Measurements from ENCODE around the gene PAQR8. TPM values are rescaled to one million over a fixed set of nuclear protein-coding genes. Genes with fewer than 3 reads are reported as not detected.

PAQR8 gene
- total RNA-seq, 4 donors from 2014 or later = 27.1 to 250 (median 159) TPM

DNA sequence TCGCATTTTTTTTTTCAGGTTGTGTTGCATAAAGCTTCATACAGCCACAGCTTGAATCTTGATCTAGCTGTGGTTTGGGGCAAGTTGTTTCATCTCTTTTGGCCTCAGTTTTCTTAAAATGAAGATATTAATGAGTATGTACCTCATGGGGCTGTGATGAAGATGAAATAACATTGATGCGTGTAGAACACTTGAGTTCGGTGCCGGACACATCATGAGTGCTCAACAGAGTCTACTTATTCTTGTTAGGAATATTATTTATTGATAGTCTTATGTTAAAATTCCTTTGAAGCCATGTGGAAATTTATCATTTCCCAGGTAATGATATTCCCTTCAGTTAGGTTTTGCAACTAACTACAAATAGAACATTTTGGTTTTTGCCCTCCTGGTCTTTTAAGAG, 3.4 kb downstream of the PAQR8 start:
- no peak for DNase-seq
- Histone ChIP-seq H3K27me3 (no peaks in the 10 kb centered on the region), H3K36me3 (peaks cover 0 to 4% (median 0%) of the 10 kb centered on the region in 4 donors), H3K4me1 (peaks cover 0 to 53% (median 18%) of the 10 kb centered on the region in 4 donors), H3K27ac (no peak overlapping the region), H3K4me3 (no peak overlapping the region), H3K9me3 (no peaks in the 10 kb centered on the region)
- WGBS, 2 donors (ENCODE audit: low coverage in 1 of 2) = 84 to 97% methylated on average over 4 of the region's 4 CpGs
- in situ Hi-C loops (cut with MboI; ENCODE audit: low pct_ligation_motif_present in 1 of 4, low pct_unique_long_range_greater_than_20kb in 1 of 4, low sequenced_read_pairs in 3 of 4) (no loop called here), intact Hi-C loops (cut with DNase I; ENCODE audit: low total_unique reads) (loop anchor here (10.0 kb wide), 1 partner anchor 1459 kb away; no protein-coding TSS in a partner anchor)
- TF ChIP-seq POLR2AphosphoS5 (IDR thresholded peaks at IDR 0.05) (no peak), POLR2A (IDR thresholded peaks at IDR 0.05) (no peak), EP300 (IDR thresholded peaks at IDR 0.05; ENCODE audit: low read depth) (no peak)
- TF ChIP-seq, protein P1, sequence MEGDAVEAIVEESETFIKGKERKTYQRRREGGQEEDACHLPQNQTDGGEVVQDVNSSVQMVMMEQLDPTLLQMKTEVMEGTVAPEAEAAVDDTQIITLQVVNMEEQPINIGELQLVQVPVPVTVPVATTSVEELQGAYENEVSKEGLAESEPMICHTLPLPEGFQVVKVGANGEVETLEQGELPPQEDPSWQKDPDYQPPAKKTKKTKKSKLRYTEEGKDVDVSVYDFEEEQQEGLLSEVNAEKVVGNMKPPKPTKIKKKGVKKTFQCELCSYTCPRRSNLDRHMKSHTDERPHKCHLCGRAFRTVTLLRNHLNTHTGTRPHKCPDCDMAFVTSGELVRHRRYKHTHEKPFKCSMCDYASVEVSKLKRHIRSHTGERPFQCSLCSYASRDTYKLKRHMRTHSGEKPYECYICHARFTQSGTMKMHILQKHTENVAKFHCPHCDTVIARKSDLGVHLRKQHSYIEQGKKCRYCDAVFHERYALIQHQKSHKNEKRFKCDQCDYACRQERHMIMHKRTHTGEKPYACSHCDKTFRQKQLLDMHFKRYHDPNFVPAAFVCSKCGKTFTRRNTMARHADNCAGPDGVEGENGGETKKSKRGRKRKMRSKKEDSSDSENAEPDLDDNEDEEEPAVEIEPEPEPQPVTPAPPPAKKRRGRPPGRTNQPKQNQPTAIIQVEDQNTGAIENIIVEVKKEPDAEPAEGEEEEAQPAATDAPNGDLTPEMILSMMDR (IDR thresholded peaks at IDR 0.05) = no peak

DNA sequence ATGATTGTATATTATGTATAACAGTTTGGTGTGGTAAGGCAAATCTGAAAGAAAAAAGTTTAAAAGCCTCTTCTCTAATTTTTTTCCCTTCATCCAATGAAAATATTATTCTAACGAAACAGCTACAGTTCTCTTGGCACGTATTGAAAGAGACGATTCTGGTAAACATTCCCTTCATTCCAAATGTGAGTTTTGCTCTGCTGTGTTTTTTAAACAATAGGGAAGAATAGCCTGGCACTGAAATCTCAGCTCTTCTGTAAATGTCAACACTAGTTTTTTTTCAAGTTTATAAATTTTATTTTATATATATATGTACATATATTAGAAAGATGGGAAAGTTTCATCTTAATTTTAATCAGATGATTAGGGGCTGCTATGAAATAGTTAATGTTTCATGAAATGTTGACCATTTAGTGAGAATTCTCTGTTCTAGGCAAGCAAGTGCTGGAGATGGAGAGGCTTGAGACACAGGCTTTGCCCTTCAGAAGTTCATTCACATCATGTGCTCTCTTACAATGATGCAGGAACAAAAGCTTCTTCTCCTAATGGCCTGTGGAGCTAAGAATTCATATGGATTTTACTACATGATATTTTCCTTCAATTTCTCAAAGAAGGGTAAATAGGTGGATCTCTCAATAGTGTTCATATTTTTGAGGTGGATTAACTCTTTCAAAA, 4.1 kb downstream of the PAQR8 start:
- H3K9me3 ChIP-seq = no peaks in the 10 kb centered on the region
- no peaks in the 10 kb centered on the region for H3K27me3 ChIP-seq
- no peak for DNase-seq
- H3K36me3 ChIP-seq = peaks cover 0 to 4% (median 0%) of the 10 kb centered on the region in 4 donors
- intact Hi-C loops (cut with DNase I; ENCODE audit: low total_unique reads) = loop anchor here (10.0 kb wide), 1 partner anchor 1459 kb away; no protein-coding TSS in a partner anchor
- no peak overlapping the region for H3K4me3 ChIP-seq
- TF ChIP-seq EP300 (IDR thresholded peaks at IDR 0.05; ENCODE audit: low read depth) (no peak), POLR2A (IDR thresholded peaks at IDR 0.05) (no peak), POLR2AphosphoS5 (IDR thresholded peaks at IDR 0.05) (no peak)
- TF ChIP-seq, protein P1 (IDR thresholded peaks at IDR 0.05) = no peak
- no peak overlapping the region for H3K27ac ChIP-seq
- in situ Hi-C loops (cut with MboI; ENCODE audit: low pct_ligation_motif_present in 1 of 4, low pct_unique_long_range_greater_than_20kb in 1 of 4, low sequenced_read_pairs in 3 of 4) = no loop called here
- WGBS, 2 donors (ENCODE audit: low coverage in 1 of 2) = 65 to 97% methylated on average over 3 of the region's 3 CpGs
- peaks cover 0 to 50% (median 12%) of the 10 kb centered on the region in 4 donors for H3K4me1 ChIP-seq

DNA sequence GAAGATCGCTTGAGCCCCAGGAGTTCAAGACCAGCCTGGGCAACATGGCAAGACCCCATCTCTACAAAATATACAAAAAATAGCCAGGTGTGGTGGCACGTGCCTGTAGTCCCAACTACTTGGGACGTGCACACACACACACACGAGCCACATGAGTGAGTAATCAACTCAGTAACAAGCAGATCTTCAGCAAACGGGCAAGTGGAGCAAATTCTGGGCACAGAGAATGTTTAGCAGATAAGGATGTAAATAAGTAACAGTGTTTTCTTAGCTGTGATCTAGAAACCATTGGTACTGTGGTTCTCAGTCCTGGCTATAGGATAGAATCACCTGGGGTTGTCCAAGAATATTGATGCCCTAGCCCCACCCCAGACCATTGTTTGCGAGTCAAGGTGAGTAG, 6.1 kb downstream of the PAQR8 start:
- peaks cover 0 to 4% (median 0%) of the 10 kb centered on the region in 4 donors for H3K36me3 ChIP-seq
- TF ChIP-seq, protein P1 (IDR thresholded peaks at IDR 0.05) = no peak
- TF ChIP-seq EP300 (IDR thresholded peaks at IDR 0.05; ENCODE audit: low read depth) (no peak), POLR2AphosphoS5 (IDR thresholded peaks at IDR 0.05) (no peak), POLR2A (IDR thresholded peaks at IDR 0.05) (no peak)
- H3K27me3 ChIP-seq = no peaks in the 10 kb centered on the region
- no peaks in the 10 kb centered on the region for H3K9me3 ChIP-seq
- in situ Hi-C loops (cut with MboI; ENCODE audit: low pct_ligation_motif_present in 1 of 4, low pct_unique_long_range_greater_than_20kb in 1 of 4, low sequenced_read_pairs in 3 of 4) (no loop called here), intact Hi-C loops (cut with DNase I; ENCODE audit: low total_unique reads) (loop anchor here (10.0 kb wide), 1 partner anchor 1457 kb away; no protein-coding TSS in a partner anchor)
- no peak for DNase-seq
- 90 to 94% methylated on average over 5 to 6 of the region's 6 CpGs for WGBS, 2 donors (ENCODE audit: low coverage in 1 of 2)
- no peak overlapping the region for H3K4me3 ChIP-seq
- no peak overlapping the region for H3K27ac ChIP-seq
- H3K4me1 ChIP-seq = peaks cover 0 to 54% (median 7%) of the 10 kb centered on the region in 4 donors

DNA sequence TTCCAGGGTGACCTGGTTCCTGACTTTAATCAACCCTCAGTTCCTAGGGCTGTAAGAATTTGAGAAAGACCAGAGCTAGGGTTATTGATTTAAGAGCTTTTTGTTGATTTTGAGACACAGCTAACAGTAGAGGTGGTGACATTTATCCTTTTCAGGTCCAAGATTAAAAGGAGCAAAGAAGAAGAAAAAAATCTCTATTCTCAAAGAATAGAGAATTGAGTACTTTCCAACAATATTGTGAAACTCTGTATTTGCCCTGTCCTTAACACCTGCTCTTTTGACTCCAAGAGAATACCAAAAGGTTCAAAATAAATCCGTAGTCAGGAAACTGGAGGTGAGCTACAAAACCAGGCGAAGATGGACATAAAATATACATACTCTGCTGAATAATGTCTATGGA, 7.3 kb downstream of the PAQR8 start:
- Histone ChIP-seq H3K4me3 (no peak overlapping the region), H3K4me1 (peaks cover 0 to 43% (median 0%) of the 10 kb centered on the region in 4 donors), H3K36me3 (peaks cover 0 to 4% (median 0%) of the 10 kb centered on the region in 4 donors), H3K27ac (no peak overlapping the region), H3K9me3 (no peaks in the 10 kb centered on the region), H3K27me3 (no peaks in the 10 kb centered on the region)
- TF ChIP-seq POLR2AphosphoS5 (IDR thresholded peaks at IDR 0.05) = no peak
- no peak for TF ChIP-seq EP300 (IDR thresholded peaks at IDR 0.05; ENCODE audit: low read depth)
- TF ChIP-seq POLR2A (IDR thresholded peaks at IDR 0.05) = no peak
- TF ChIP-seq, protein P1 (IDR thresholded peaks at IDR 0.05) = no peak
- intact Hi-C loops (cut with DNase I; ENCODE audit: low total_unique reads) = loop anchor here (10.0 kb wide), 1 partner anchor 1456 kb away; no protein-coding TSS in a partner anchor
- 94 to 97% methylated on average over 2 of the region's 2 CpGs for WGBS, 2 donors (ENCODE audit: low coverage in 1 of 2)
- no peak for DNase-seq
- in situ Hi-C loops (cut with MboI; ENCODE audit: low pct_ligation_motif_present in 1 of 4, low pct_unique_long_range_greater_than_20kb in 1 of 4, low sequenced_read_pairs in 3 of 4) = no loop called here

Data from transverse colon (tissue), 4 donors.